Loucy (cell line): ENCODE data around the gene C2orf68.

Source experiments
- EZH2phosphoT487 ChIP-seq: fragments of 200-600 bp; IDR thresholded peaks from 2 replicates; pipeline ENCODE4 v1.6.1; 2018; ENCODE audit warnings: antibody characterized with exemption, mild to moderate bottlenecking, moderate library complexity, borderline replicate concordance
- TF ChIP-seq, protein P1 (sequence below): fragments of 200-600 bp; sonication (generic); conservative IDR thresholded peaks from 2 replicates; pipeline ENCODE4 v1.5.1; 2014; ENCODE audit warnings: mild to moderate bottlenecking, antibody characterized with exemption, low read length

DNA sequence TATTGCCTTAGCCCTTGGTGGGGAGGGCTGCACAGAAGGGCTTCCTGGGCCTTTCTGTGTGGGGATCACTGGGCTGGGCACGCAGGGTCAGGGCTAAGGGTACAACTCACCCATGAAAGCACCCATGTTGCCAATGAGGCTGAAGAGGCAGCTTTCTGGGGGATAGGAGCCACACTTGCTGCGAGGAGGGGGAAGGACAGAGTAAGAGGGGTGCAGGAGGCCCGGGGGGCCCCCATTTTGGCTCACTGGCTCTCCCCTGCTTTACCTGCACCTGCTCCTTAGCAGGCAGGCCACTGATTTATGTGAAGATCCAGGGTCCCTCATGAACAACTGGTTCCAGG, 11.7 kb downstream of the C2orf68 start:
- TF ChIP-seq, protein P1, sequence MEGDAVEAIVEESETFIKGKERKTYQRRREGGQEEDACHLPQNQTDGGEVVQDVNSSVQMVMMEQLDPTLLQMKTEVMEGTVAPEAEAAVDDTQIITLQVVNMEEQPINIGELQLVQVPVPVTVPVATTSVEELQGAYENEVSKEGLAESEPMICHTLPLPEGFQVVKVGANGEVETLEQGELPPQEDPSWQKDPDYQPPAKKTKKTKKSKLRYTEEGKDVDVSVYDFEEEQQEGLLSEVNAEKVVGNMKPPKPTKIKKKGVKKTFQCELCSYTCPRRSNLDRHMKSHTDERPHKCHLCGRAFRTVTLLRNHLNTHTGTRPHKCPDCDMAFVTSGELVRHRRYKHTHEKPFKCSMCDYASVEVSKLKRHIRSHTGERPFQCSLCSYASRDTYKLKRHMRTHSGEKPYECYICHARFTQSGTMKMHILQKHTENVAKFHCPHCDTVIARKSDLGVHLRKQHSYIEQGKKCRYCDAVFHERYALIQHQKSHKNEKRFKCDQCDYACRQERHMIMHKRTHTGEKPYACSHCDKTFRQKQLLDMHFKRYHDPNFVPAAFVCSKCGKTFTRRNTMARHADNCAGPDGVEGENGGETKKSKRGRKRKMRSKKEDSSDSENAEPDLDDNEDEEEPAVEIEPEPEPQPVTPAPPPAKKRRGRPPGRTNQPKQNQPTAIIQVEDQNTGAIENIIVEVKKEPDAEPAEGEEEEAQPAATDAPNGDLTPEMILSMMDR, result no peak
- no peak for TF ChIP-seq EZH2phosphoT487
